ENCODE data around the gene TYRP1. TPM values are rescaled to one million over a fixed set of nuclear protein-coding genes. Genes with fewer than 3 reads are reported as not detected.

Gene TYRP1
- polyA plus RNA-seq, 1 donor from 2014 or later = not detected

DNA sequence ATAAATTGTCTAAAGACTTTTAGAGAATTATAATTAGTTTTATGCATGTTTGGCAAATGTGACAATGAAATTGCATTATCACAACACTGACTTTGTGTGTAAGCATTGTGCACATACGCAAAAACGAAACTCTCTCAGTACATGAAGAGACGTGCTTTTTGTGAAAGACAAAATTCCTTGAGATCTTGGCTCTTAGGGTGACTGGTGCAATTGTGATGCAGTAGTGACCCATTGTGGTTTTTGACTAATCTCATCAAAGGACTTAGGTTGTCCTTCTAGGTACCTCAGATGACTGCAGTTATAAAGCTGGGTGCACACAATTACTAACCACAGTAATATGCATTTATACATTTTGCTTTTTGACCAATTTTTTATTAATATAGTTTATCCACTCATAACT is 25.3 kb upstream of the TYRP1 start:
- no peaks in the 10 kb centered on the region for H3K79me2 ChIP-seq (replicated peaks; ENCODE audit: insufficient read depth, low read length)
- no peak overlapping the region for H2AFZ ChIP-seq (ENCODE audit: low read depth, low read length)
- H3K27me3 ChIP-seq (ENCODE audit: insufficient read depth, low read depth, low read length) = no peaks in the 10 kb centered on the region
- H3K4me2 ChIP-seq (ENCODE audit: low read length) = no peak overlapping the region
- H3K4me3 ChIP-seq (ENCODE audit: low read length) = no peak overlapping the region
- no peaks in the 10 kb centered on the region for H3K9me2 ChIP-seq (ENCODE audit: insufficient read depth, low read length)
- no peak overlapping the region for H3K27ac ChIP-seq (ENCODE audit: low read length)
- no peaks in the 10 kb centered on the region for H3K9me3 ChIP-seq (ENCODE audit: low read length)
- H3K9ac ChIP-seq (ENCODE audit: low read length) = no peak overlapping the region
- no peaks in the 10 kb centered on the region for H4K20me1 ChIP-seq (ENCODE audit: insufficient read depth)
- H3F3A ChIP-seq (ENCODE audit: insufficient read depth, low read length, poor library complexity, severe bottlenecking) = no peaks in the 10 kb centered on the region
- TF ChIP-seq TAF1 (IDR thresholded peaks at IDR 0.05; ENCODE audit: low read depth) (no peak), POLR2AphosphoS5 (IDR thresholded peaks at IDR 0.05) (no peak), RAD21 (conservative IDR thresholded peaks at IDR 0.05) (no peak)
- no peaks in the 10 kb centered on the region for H3K36me3 ChIP-seq (ENCODE audit: insufficient read depth, low read length)

- no peak overlapping the region for H3K4me3 ChIP-seq (ENCODE audit: low read length)
- no peaks in the 10 kb centered on the region for H3K9me3 ChIP-seq (ENCODE audit: low read length)
- H2AFZ ChIP-seq (ENCODE audit: low read depth, low read length) = no peak overlapping the region
- H3K9me2 ChIP-seq (ENCODE audit: insufficient read depth, low read length) = no peaks in the 10 kb centered on the region
- no peak overlapping the region for H3K27ac ChIP-seq (ENCODE audit: low read length)
- no peaks in the 10 kb centered on the region for H4K20me1 ChIP-seq (ENCODE audit: insufficient read depth)
- H3F3A ChIP-seq (ENCODE audit: insufficient read depth, low read length, poor library complexity, severe bottlenecking) = no peaks in the 10 kb centered on the region
- H3K4me2 ChIP-seq (ENCODE audit: low read length) = no peak overlapping the region
- no peaks in the 10 kb centered on the region for H3K79me2 ChIP-seq (replicated peaks; ENCODE audit: insufficient read depth, low read length)
- no peaks in the 10 kb centered on the region for H3K27me3 ChIP-seq (ENCODE audit: insufficient read depth, low read depth, low read length)
- no peak overlapping the region for H3K9ac ChIP-seq (ENCODE audit: low read length)
- no peak for TF ChIP-seq EZH2 (IDR thresholded peaks at IDR 0.05; ENCODE audit: borderline replicate concordance, insufficient read depth, low read length, poor library complexity, severe bottlenecking)
- TF ChIP-seq EP300 (conservative IDR thresholded peaks at IDR 0.05; ENCODE audit: poor library complexity, severe bottlenecking) = no peak
- no peak for TF ChIP-seq MXI1 (conservative IDR thresholded peaks at IDR 0.05; ENCODE audit: poor library complexity, severe bottlenecking)
- TF ChIP-seq, protein P1, sequence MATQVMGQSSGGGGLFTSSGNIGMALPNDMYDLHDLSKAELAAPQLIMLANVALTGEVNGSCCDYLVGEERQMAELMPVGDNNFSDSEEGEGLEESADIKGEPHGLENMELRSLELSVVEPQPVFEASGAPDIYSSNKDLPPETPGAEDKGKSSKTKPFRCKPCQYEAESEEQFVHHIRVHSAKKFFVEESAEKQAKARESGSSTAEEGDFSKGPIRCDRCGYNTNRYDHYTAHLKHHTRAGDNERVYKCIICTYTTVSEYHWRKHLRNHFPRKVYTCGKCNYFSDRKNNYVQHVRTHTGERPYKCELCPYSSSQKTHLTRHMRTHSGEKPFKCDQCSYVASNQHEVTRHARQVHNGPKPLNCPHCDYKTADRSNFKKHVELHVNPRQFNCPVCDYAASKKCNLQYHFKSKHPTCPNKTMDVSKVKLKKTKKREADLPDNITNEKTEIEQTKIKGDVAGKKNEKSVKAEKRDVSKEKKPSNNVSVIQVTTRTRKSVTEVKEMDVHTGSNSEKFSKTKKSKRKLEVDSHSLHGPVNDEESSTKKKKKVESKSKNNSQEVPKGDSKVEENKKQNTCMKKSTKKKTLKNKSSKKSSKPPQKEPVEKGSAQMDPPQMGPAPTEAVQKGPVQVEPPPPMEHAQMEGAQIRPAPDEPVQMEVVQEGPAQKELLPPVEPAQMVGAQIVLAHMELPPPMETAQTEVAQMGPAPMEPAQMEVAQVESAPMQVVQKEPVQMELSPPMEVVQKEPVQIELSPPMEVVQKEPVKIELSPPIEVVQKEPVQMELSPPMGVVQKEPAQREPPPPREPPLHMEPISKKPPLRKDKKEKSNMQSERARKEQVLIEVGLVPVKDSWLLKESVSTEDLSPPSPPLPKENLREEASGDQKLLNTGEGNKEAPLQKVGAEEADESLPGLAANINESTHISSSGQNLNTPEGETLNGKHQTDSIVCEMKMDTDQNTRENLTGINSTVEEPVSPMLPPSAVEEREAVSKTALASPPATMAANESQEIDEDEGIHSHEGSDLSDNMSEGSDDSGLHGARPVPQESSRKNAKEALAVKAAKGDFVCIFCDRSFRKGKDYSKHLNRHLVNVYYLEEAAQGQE (IDR thresholded peaks at IDR 0.05; ENCODE audit: borderline replicate concordance) = no peak
- TF ChIP-seq SMC3 (conservative IDR thresholded peaks at IDR 0.05; ENCODE audit: poor library complexity) = no peak
- TF ChIP-seq RAD21 (conservative IDR thresholded peaks at IDR 0.05) = no peak
- TF ChIP-seq TAF1 (IDR thresholded peaks at IDR 0.05; ENCODE audit: low read depth) = no peak
- TF ChIP-seq POLR2AphosphoS5 (IDR thresholded peaks at IDR 0.05) = no peak
- no peak for TF ChIP-seq CTCF (IDR thresholded peaks at IDR 0.05; ENCODE audit: poor library complexity, severe bottlenecking)
- H3K36me3 ChIP-seq (ENCODE audit: insufficient read depth, low read length) = no peaks in the 10 kb centered on the region
Observed at GRCh38 chr9:12670006-12670405, 23.2 kb upstream of the TYRP1 start.

DNA sequence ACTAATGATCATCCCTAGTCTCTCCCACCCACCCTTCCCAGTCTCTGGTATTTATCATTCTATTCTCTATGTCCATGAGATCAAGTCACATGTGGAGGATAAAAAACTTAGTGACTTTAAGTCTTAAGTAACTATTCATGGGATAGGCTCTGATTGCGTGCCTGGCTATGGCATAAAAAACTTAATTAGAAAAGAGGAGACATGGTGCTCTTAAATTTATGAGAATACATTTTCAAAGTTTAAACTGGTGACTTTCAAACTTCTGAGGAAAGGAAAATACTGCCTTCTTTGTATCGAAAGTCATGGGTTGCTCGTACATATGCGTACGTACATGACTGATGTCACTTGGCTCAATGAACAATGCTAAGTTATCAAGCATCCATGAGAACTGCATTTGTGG is 18.2 kb upstream of the TYRP1 start:
- H3K79me2 ChIP-seq (replicated peaks; ENCODE audit: insufficient read depth, low read length) = no peaks in the 10 kb centered on the region
- no peak overlapping the region for H2AFZ ChIP-seq (ENCODE audit: low read depth, low read length)
- no peaks in the 10 kb centered on the region for H3K36me3 ChIP-seq (ENCODE audit: insufficient read depth, low read length)
- H3K9me3 ChIP-seq (ENCODE audit: low read length) = no peaks in the 10 kb centered on the region
- no peak overlapping the region for H3K4me2 ChIP-seq (ENCODE audit: low read length)
- no peaks in the 10 kb centered on the region for H3K9me2 ChIP-seq (ENCODE audit: insufficient read depth, low read length)
- H3K4me3 ChIP-seq (ENCODE audit: low read length) = no peak overlapping the region
- no peaks in the 10 kb centered on the region for H3K27me3 ChIP-seq (ENCODE audit: insufficient read depth, low read depth, low read length)
- H4K20me1 ChIP-seq (ENCODE audit: insufficient read depth) = no peaks in the 10 kb centered on the region
- no peak overlapping the region for H3K9ac ChIP-seq (ENCODE audit: low read length)
- TF ChIP-seq POLR2AphosphoS5 (IDR thresholded peaks at IDR 0.05) (no peak), MXI1 (conservative IDR thresholded peaks at IDR 0.05; ENCODE audit: poor library complexity, severe bottlenecking) (no peak), EZH2 (IDR thresholded peaks at IDR 0.05; ENCODE audit: borderline replicate concordance, insufficient read depth, low read length, poor library complexity, severe bottlenecking) (no peak), CTCF (IDR thresholded peaks at IDR 0.05; ENCODE audit: poor library complexity, severe bottlenecking) (no peak), SMC3 (conservative IDR thresholded peaks at IDR 0.05; ENCODE audit: poor library complexity) (no peak), TAF1 (IDR thresholded peaks at IDR 0.05; ENCODE audit: low read depth) (no peak)
- TF ChIP-seq, protein P1 (IDR thresholded peaks at IDR 0.05; ENCODE audit: borderline replicate concordance) = no peak
- no peaks in the 10 kb centered on the region for H3F3A ChIP-seq (ENCODE audit: insufficient read depth, low read length, poor library complexity, severe bottlenecking)
- H3K27ac ChIP-seq (ENCODE audit: low read length) = no peak overlapping the region
